Measurements from ENCODE around the gene TRPM3.
A peak's percentile ranks its signal among the peaks of the same experiment; 100 is the strongest.

The TRPM3 gene

GRCh38 chr9:70563010-70563409, 558.4 kb downstream of the TRPM3 start:
- no peak for TF ChIP-seq CTCF (IDR thresholded peaks at IDR 0.05; ENCODE audit: low read depth, low read length)

GRCh38 chr9:70561786-70562395, 559.5 kb downstream of the TRPM3 start:
- no peak for TF ChIP-seq CTCF (IDR thresholded peaks at IDR 0.05; ENCODE audit: low read depth, low read length)
- DNase-seq (ENCODE audit: extremely low read depth, low read depth): peak; percentile 77

More at GRCh38 chr9:70563010-70563409, 558.4 kb downstream of the TRPM3 start:
- no peak for DNase-seq (ENCODE audit: extremely low read depth, low read depth)

GRCh38 chr9:70561111-70561510, 560.3 kb downstream of the TRPM3 start:
- no peak for TF ChIP-seq CTCF (IDR thresholded peaks at IDR 0.05; ENCODE audit: low read depth, low read length)
- DNase-seq (ENCODE audit: extremely low read depth, low read depth): no peak

GRCh38 chr9:70559102-70559501, 562.3 kb downstream of the TRPM3 start:
- no peak for TF ChIP-seq CTCF (IDR thresholded peaks at IDR 0.05; ENCODE audit: low read depth, low read length)
- no peak for DNase-seq (ENCODE audit: extremely low read depth, low read depth)

GRCh38 chr9:70557661-70558369, 563.6 kb downstream of the TRPM3 start:
- TF ChIP-seq CTCF (IDR thresholded peaks at IDR 0.05; ENCODE audit: low read depth, low read length): no peak
- DNase-seq (ENCODE audit: extremely low read depth, low read depth): no peak

- no peak for DNase-seq (ENCODE audit: extremely low read depth, low read depth)
Observed at GRCh38 chr9:70556771-70557170, 564.6 kb downstream of the TRPM3 start.

More at GRCh38 chr9:70556771-70557170, 564.6 kb downstream of the TRPM3 start:
- no peak for TF ChIP-seq CTCF (IDR thresholded peaks at IDR 0.05; ENCODE audit: low read depth, low read length)
